Smooth muscle cell (in vitro differentiated cells): Measurements from ENCODE around the gene CDH26. TPM values are rescaled to one million over a fixed set of nuclear protein-coding genes. Genes with fewer than 3 reads are reported as not detected.

Experiments used
- DNase-seq: peaks from one replicate; lab custom pipeline; 2025; ENCODE audit not compliant: unreplicated experiment; lab: John Stamatoyannopoulos, UW
- H2AFZ ChIP-seq: fragments of 200-600 bp; sonication (generic); 2 replicates; pipeline ENCODE4 v1.6.0; 2016; ENCODE audit warnings: antibody characterized with exemption, low read depth, mild to moderate bottlenecking
- H3F3A ChIP-seq: fragments of 200-600 bp; sonication (generic); 2 replicates; pipeline ENCODE4 v1.6.0; 2017; ENCODE audit warnings: antibody characterized with exemption, low read depth
- H3K27ac ChIP-seq: fragments of 200-600 bp; sonication (generic); 2 replicates; pipeline ENCODE4 v1.5.1; 2016; ENCODE audit warnings: low read depth, mild to moderate bottlenecking
- H3K27me3 ChIP-seq: fragments of 200-600 bp; sonication (generic); 2 replicates; pipeline ENCODE4 v1.6.1; 2016; ENCODE audit warnings: low read depth, mild to moderate bottlenecking
- H3K36me3 ChIP-seq: fragments of 200-600 bp; sonication (generic); 2 replicates; pipeline ENCODE4 v1.5.1; 2016; ENCODE audit warnings: low read depth
- H3K4me1 ChIP-seq: fragments of 200-600 bp; sonication (generic); 2 replicates; pipeline ENCODE4 v1.5.1; 2016; ENCODE audit warnings: low read depth
- H3K4me2 ChIP-seq: fragments of 200-600 bp; sonication (generic); 2 replicates; pipeline ENCODE4 v1.6.0; 2016; ENCODE audit warnings: mild to moderate bottlenecking
- H3K4me3 ChIP-seq: fragments of 200-600 bp; sonication (generic); 2 replicates; pipeline ENCODE4 v1.5.1; 2016; ENCODE audit warnings: mild to moderate bottlenecking
- H3K79me2 ChIP-seq: fragments of 200-600 bp; sonication (generic); 2 replicates; pipeline ENCODE4 v1.6.0; 2016; ENCODE audit warnings: low read depth, mild to moderate bottlenecking
- H3K9ac ChIP-seq: fragments of 200-600 bp; sonication (generic); 2 replicates; pipeline ENCODE4 v1.6.0; 2016; ENCODE audit warnings: low read depth
- H3K9me3 ChIP-seq: fragments of 200-600 bp; sonication (generic); replicated peaks from 2 replicates; pipeline ENCODE4 v1.5.1; 2016; ENCODE audit warnings: low read depth
- H4K20me1 ChIP-seq: fragments of 200-600 bp; sonication (generic); 2 replicates; pipeline ENCODE4 v1.6.0; 2016; ENCODE audit warnings: low read depth
- CTCF ChIP-seq: fragments of 200-600 bp; sonication (generic); IDR thresholded peaks from 2 replicates; pipeline ENCODE4 v1.5.1; 2017; ENCODE audit warnings: borderline replicate concordance, mild to moderate bottlenecking, antibody characterized with exemption; ENCODE audit not compliant: insufficient read depth, poor library complexity, severe bottlenecking
- whole genome bisulfite sequencing: methylation state at CpG from one replicate; pipeline ENCODE4 v1.1.7; 2016; ENCODE audit warnings: low lambda C conversion rate; 5-methylcytosine and 5-hydroxymethylcytosine counted together
- polyA plus RNA-seq: library from polyadenylated mRNA; unstranded; fragments of >200 nt; fragmentation: Nextera tagmentation; extraction: Ambion mirVana; gene quantifications from 2 replicates; pipeline ENCODE4 v1.2.1, GENCODE V29; 2016
- total RNA-seq: library from RNA; depleted of rRNA; stranded (reverse); fragments of >200 nt; gene quantifications from 2 replicates; pipeline ENCODE4 v1.2.3, GENCODE V29; 2014

CDH26 gene
- total and polyA plus RNA-seq, 2 experiments from 2014 or later: 0.18 to 1.2 TPM

- Histone ChIP-seq H3K79me2 (no peaks in the 10 kb centered on the region), H3K27me3 (no peaks in the 10 kb centered on the region), H3K9me3 (no peaks in the 10 kb centered on the region), H2AFZ (no peak overlapping the region), H3K4me1 (peaks cover 5% of the 10 kb centered on the region), H4K20me1 (no peaks in the 10 kb centered on the region), H3K27ac (no peak overlapping the region), H3F3A (no peaks in the 10 kb centered on the region), H3K36me3 (no peaks in the 10 kb centered on the region), H3K9ac (no peak overlapping the region), H3K4me2 (no peak overlapping the region), H3K4me3 (no peak overlapping the region)
- TF ChIP-seq CTCF: peak; percentile 60
- WGBS: 67% methylated on average over 7 of the region's 7 CpGs
- DNase-seq: no peak
Measured at GRCh38 chr20:59948828-59949720, 9.1 kb upstream of the CDH26 start.

GRCh38 chr20:59949911-59950310 lies 8.3 kb upstream of the CDH26 start:
- no peaks in the 10 kb centered on the region for H3F3A ChIP-seq
- no peak for TF ChIP-seq CTCF
- no peaks in the 10 kb centered on the region for H3K9me3 ChIP-seq
- DNase-seq: no peak
- H4K20me1 ChIP-seq: no peaks in the 10 kb centered on the region
- no peaks in the 10 kb centered on the region for H3K27me3 ChIP-seq
- no peak overlapping the region for H3K9ac ChIP-seq
- H3K79me2 ChIP-seq: no peaks in the 10 kb centered on the region
- no peak overlapping the region for H3K4me3 ChIP-seq
- H2AFZ ChIP-seq: no peak overlapping the region
- 78% methylated on average over 6 of the region's 6 CpGs for WGBS
- no peaks in the 10 kb centered on the region for H3K36me3 ChIP-seq
- no peak overlapping the region for H3K4me2 ChIP-seq
- peaks cover 5% of the 10 kb centered on the region for H3K4me1 ChIP-seq
- no peak overlapping the region for H3K27ac ChIP-seq

GRCh38 chr20:59954718-59955117 lies 3.5 kb upstream of the CDH26 start:
- no peaks in the 10 kb centered on the region for H3K36me3 ChIP-seq
- no peak overlapping the region for H3K9ac ChIP-seq
- H2AFZ ChIP-seq: no peak overlapping the region
- H3K27ac ChIP-seq: no peak overlapping the region
- H3K4me1 ChIP-seq: no peaks in the 10 kb centered on the region
- H3K4me3 ChIP-seq: no peak overlapping the region
- H4K20me1 ChIP-seq: no peaks in the 10 kb centered on the region
- no peaks in the 10 kb centered on the region for H3K79me2 ChIP-seq
- no peak for DNase-seq
- no peaks in the 10 kb centered on the region for H3K27me3 ChIP-seq
- H3F3A ChIP-seq: no peaks in the 10 kb centered on the region
- no peak for TF ChIP-seq CTCF
- 85% methylated on average over 4 of the region's 4 CpGs for WGBS
- no peak overlapping the region for H3K4me2 ChIP-seq
- H3K9me3 ChIP-seq: no peaks in the 10 kb centered on the region
